ENCODE measurements around the gene AFF3.

Gene AFF3

DNA sequence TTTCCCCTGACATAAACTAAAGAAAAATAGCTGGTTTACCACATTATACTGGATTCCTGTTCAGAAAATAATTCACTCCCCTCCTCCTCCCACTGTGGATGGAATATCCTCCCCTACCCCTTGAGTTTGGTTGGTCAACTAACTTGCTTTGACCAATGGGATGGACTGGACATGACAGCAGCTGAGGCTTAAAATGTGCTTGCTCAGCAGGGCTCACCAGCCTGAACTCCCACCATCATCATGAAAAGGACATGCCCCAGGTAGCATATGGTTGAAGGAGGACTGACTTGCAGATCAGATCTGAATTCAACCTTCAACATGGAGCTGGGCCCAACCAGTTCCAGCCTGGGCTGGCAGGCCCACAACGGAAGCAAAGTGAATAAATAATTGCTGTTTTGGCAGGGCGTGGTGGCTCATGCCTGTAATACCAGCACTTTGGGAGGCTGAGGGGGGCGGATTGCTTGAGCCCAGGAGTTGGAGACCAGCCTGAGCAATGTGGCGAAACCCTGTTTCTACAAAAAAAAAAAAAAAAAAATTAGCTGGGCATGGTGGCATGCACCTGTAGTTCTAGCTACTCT, 284.4 kb downstream of the AFF3 start:
- no peak for DNase-seq (ENCODE audit: low spot score)

DNA sequence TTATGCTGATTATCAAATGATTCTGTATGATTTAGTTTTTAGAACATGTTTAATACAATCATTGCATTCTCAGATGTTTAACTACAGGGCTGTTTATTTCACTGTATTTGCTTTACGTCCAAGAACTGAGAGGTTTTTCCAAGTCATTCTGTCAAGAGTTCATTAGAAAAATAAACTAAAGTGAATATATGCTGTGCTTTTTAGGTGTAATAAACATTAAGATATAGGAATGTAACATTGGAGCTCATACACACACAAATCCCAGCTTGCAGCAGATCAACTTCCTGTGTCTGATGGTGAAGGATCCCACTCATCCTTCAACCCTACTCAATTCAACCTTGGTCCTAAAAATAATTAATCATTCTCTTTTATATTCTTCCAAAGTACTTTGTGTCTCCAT, 285.0 kb downstream of the AFF3 start:
- DNase-seq (ENCODE audit: low spot score): no peak

GRCh38 chr2:99856119-99856518, 286.3 kb downstream of the AFF3 start:
- DNase-seq (ENCODE audit: low spot score): no peak

GRCh38 chr2:99854236-99854852, 288.0 kb downstream of the AFF3 start:
- DNase-seq (ENCODE audit: low spot score): no peak

DNA sequence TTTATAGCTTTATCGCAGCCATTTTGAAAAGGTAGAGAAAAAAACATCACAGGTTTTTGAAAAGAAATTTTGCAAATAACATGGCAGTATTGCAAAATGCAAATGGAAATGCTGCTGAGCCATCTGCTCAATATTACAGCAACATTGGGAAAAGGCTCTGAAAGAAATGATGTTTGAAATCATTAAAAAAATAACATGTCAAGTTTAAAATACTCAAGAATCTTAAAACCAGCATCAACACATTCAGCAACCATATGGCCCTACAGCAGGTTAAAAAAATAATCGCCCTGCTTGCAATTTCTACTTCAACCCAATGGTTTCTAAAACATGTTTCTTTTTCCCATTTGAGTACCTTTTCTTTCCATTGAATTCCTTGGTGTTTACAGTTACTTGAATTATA, 289.4 kb downstream of the AFF3 start:
- no peak for DNase-seq (ENCODE audit: low spot score)

GRCh38 chr2:99852376-99852934, 289.9 kb downstream of the AFF3 start:
- DNase-seq (ENCODE audit: low spot score): no peak

- no peak for DNase-seq (ENCODE audit: low spot score)
Observed at GRCh38 chr2:99851811-99852210, 290.6 kb downstream of the AFF3 start.

- no peak for DNase-seq (ENCODE audit: low spot score)
Observed at GRCh38 chr2:99851089-99851488, 291.3 kb downstream of the AFF3 start.

GRCh38 chr2:99850084-99850710, 292.2 kb downstream of the AFF3 start:
- DNase-seq (ENCODE audit: low spot score): peak; percentile 16

DNA sequence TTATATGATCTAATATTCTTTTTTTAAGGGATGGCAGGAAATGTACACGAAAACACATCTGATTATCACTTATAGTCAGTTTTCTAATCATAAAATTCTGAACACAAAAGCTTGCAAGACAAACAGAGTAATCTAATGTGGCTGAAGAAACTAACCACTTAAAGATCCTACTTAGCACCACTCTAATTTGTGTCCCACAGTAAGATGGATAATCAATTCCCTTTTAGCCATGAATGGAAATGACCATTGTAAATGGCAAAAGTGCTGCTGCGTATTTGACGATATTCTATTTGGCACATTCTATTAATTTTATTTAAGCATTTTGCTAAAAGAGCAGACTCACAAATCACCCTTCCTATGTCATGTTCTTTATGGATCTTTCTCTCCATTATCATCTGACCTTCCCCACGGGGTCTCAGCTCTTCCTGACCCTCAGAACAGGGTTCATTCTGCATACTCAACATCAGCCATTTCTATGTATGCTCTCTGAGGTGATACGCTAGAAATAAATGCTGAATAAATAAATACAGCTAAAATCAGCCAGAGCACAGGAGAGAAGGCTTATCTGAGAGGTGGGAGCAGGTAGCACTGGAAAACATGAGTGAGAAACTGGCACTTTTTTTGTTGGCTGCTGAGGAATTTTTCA, 295.8 kb downstream of the AFF3 start:
- no peak for DNase-seq (ENCODE audit: low spot score)

DNA sequence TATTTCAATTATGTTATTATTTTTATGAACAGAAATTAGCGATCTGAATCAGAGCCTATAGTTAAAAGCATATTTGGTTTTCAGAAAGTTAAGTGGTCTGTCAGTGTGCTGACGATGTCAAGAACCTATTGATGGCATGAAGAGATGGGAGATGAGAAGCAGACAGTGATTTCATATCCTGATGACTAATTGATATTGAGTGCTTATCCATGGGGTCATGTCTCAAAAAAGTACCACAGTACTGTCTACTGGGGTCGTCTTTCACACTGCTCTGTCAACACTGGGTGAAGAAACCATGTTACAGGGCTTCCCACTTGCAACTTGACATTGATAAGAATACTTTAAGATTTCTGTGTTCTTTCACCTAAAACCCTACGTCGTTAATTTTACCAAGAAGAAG, 297.1 kb downstream of the AFF3 start:
- DNase-seq (ENCODE audit: low spot score): no peak

DNA sequence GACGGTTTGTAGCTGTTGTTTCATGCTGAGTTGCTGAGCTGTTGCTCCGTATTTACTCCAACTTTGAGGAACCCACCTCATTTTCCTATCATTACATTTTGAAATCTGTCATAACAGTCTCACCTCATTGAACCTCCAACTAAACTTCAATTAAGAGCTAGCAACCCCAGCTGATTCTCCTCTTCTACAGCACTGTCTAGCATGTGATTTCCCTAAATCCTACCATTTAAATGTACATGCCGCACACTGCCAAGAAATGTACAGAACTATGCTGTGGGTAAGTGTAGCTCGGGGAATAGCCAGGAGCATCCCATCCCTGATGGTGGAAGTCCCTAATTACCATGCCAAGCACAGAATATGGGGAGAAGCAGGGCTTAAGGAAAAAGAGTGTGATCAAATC, 299.9 kb downstream of the AFF3 start:
- DNase-seq (ENCODE audit: low spot score): no peak

DNA sequence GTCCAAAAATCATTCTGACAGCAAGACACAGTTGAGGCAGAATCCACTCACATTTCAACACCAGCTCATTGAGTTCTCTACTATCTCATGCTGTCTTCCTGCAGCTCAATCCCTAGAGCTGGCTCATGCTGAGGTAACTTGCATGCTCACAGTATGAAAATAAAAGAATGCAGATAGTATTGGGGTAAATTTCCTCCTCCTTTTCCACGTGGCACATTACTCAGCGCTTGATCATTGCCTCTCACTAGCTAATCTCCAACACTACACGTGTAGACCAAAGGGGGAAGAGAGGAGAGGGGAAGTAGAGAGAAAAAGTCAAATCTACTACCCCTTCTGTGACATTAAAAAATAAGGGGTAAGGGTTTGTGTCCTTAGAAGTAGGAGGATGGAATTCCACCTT, 300.6 kb downstream of the AFF3 start:
- no peak for DNase-seq (ENCODE audit: low spot score)

DNA sequence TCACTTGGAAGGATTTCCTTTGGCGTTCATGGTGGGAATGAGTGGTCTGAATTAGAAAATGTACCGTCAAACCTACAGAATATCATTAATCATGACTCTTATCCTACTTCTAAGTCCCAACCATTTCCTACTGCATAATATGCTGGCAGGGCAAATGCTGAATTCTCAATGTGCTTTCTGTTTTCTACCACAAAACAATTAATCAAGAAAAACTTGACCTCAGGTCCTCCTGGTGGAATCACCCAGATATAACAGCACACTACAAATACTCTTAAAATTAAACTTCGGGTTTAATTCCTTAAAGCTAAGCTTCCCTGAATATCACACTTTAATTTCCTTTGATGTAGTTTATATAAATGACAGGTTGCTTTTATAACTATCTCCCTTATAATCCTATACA, 301.6 kb downstream of the AFF3 start:
- no peak for DNase-seq (ENCODE audit: low spot score)

GRCh38 chr2:99836690-99837605, 305.4 kb downstream of the AFF3 start:
- no peak for DNase-seq (ENCODE audit: low spot score)

DNA sequence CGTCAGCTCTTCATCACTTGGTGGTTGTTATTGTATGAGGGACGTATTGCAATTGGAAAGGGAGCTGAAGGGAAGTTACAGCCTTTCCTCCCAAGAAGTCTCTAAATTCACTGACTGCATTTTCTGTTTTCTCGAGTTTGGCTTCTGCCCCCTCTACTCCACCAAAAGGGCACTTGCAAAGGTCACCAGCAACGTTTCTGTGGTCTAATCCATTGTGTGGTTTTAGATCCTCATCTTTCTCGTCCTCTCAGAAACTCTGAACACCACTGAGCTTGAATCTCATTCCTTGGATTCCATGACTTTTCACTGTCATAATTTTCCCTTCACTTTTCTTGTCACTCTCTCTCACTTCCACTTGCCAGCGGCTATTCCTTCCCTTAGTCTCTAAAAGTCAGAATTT, 308.0 kb downstream of the AFF3 start:
- no peak for DNase-seq (ENCODE audit: low spot score)

- no peak for DNase-seq (ENCODE audit: low spot score)
Observed at GRCh38 chr2:99833586-99834201, 308.7 kb downstream of the AFF3 start.

DNA sequence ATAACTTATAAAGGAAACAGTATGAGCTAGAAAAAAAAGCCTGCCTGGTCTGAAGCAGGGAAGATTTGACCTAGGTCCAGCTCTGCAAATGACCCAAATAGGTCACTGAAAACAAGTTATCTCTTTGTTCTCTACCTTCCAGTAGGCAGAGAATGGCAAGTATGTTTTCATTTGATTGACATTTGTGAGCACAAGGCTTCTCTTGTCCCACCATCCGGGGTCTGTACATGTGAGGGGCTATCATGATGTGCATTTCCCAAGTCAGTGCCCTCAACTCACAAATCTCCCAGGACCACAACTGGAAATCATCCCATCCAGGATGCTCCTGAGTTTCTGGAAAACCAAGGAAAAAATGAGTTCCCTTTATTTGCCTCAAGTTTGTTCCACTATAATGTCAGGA, 309.5 kb downstream of the AFF3 start:
- DNase-seq (ENCODE audit: low spot score): no peak

- no peak for DNase-seq (ENCODE audit: low spot score)
Observed at GRCh38 chr2:99831772-99832171, 310.6 kb downstream of the AFF3 start.

DNA sequence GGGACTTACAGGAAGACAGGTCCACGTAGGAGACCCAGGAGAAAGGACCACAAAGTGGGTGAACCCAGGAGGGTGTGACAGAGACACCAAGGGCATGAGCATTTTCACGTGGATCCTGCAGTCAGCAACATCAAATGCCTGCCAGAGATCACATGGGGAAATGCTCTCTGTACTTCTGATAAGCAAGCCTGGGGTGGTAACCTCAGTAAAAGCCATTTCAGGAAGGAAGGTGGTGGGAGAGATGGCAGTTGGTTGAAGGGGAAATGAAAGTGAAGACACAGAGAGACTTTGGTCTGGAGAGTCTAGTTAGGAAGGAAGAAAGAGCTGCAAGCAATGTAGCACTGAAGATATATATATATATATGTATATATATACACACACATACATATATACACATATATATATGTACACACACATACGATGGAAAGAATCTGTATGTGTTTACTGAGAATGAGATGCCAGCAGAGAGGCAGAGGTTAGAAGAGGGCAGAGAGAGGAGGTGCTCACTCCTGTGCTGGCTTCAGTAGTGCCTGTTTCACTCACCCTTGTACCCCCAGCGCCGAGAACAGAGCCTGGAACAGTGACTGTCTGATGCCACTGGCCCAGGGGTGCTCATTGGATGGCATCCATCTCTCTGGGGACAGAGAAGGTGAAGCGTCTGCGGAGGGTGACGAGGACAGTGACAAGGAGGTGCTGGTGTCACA, 314.9 kb downstream of the AFF3 start:
- DNase-seq (ENCODE audit: low spot score): no peak

DNA sequence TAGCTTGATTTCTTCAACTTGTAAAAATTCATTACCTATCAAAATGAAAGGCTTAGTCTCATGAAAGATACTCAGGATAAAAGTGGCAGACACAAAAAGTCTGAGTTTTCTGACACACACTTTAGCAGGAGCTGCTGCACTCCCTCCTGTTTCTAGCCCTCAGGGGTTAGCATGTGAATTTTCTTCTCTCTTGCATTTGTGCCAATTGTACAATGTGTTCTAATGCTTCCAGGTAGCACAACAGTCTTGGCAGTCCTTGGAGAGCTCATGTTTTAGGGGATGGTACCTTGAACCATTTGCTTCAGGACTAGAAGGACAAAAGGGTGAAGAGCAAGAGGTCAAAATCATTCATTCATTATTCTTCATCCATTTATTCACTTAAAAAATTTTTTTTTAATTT, 316.8 kb downstream of the AFF3 start:
- DNase-seq (ENCODE audit: low spot score): no peak

Data from SW480 (cell line).